Activated CD8-positive, alpha-beta memory T cell treated with anti-CD3 and anti-CD28 coated beads, Interleukin-2, amount 50 U/mL, for 48 hours (primary cell): Measurements from ENCODE around the gene SCPEP1.
"Not testable (repeated sequence)": the region's sequence is repeated elsewhere in the genome, so short reads cannot be mapped to it uniquely, and the experiment has no call there.

Experiments
- DNase-seq: peaks from one replicate; pipeline ENCODE4 v3.0.0-alpha.2; 2020

SCPEP1 gene

DNA sequence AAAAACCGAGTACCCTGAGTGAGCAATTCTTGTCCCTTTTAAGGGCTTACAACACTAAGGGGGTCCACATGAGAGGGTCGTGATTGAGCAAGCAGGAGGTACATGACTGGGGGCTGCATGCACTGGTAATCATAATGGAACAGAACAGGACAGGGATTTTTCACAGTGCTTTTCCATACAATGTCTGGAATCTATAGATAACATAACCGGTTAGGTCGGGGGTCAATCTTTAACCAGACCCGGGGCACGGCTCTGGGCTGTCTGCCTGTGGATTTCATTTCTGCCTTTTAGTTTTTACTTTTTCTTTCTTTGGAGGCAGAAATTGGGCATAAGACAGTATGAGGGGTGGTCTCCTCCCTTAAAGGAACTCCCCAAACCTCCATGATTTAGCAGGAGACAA lies 12.2 kb upstream of the SCPEP1 start:
- not testable (repeated sequence) for DNase-seq

DNA sequence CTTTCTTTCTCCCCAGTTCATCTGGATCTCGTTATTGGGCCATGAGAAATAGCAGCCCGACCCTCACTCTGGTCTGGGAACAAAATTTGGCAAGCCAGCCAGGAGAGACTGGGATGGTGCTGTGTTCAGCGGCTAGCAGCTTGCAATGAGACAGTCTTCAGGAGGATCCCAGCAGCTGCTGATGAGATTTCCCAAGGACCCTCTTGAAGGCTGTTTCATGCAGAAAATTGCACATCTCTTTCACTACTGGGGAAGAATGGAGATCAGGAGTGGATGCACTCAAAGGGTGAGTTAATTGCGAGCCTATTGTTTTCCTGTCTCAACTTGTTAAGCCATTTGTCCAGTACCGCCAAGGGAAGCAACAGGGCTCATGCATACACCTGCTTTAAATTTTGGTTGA lies 11.6 kb upstream of the SCPEP1 start:
- no peak for DNase-seq

DNA sequence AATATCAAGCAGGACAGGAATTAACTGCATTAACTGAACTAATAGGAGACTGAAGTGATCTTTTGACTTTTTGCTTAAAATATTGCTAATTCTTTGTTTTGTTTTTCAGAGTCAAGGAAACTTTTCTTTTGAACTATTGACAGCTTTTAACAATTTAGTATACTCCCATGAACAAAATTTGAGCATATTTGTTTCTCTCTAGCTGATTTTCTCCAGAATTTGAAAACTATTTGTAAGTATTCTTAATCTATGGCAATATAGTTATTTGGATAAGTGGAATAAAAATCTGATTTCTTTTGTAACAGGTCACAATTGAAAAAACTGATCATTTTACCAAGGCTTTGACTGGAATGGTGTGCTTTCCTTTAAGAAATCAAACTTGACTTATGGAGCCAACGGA lies 7.0 kb upstream of the SCPEP1 start:
- no peak for DNase-seq

DNA sequence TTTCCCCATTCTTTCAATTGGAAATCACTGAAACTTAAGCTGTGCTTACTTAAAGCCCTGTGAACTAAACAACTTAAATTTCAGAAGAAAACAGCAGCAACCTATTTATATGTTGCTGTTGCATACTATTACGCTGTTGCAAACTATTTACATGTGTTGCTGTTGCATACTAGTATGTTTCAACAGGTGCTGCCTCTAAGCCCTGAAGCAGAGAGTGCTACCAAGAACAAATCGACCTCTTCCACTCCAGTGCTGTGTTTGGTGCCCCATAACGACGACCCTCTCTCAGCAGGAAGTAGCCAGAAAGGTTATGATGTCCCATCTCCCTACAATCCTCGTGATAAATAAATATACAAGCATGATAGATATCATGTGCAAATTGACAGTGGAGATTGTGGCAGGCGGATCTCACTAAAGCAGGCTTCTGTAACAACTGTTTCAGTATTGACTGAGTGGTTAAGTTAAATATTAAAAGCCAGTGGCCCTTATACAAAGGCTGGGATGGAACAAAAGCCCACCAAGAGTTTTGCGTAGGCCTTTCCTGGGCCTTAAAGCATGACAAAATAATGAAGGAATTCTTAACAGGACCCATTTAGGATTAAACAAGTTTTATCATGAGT lies 5.7 kb upstream of the SCPEP1 start:
- DNase-seq = no peak

DNA sequence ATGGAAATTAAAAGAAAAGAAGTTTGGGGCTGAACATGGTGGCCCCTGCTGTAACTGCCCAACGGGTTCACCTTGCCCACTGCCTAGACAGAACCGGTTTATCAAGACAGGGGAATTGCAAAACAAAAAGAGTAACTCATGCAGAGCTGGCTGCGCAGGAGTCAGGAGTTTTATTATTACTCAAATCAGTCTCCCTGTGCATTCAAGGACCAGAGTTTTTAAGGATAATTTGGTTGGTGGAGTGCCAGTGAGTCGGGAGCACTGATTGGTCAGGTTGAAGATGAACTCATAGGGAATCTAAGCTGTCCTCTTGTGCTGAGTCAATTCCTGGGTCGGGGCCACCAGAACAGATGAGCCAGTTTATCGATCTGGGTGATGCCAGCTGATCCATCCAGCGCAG lies 4.4 kb upstream of the SCPEP1 start:
- DNase-seq = no peak

DNA sequence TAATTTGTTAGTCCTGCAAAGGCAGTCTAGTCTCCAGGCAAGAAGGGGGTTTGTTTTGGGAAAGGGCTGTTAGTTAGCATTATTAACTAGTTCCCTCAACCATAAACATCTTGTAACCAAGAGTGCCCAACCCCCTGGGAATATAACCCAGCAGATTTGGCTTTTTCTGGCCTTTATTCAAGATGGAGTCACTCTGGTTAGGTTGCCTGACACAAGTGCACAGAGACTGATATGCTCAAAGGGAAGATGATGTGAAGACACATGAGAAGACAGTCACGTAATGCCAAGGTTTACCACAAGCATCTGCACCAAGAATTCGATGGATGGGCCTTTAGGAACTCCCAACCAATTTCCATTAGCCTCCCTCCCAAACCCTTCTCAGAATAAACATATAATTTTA lies 3.9 kb upstream of the SCPEP1 start:
- DNase-seq = no peak

DNA sequence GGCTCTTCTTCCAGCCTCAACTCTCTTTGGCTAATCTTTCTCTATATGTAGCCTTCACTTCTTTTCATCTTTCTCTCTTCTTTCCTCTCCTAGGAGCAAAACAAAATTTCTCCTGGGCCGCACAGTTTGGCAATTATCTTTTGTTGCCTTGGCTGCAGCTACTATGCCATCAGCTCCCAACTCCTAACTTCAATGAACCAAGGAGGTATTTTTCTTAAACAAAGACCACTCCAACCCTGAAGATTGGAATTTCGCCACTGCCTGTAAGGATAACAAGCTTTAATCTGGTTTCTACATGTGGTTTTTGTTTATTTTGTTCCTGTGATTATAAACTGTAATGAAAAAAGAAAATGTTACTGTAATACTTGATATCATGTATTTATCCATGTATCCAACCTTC lies 2.3 kb upstream of the SCPEP1 start:
- no peak for DNase-seq

DNA sequence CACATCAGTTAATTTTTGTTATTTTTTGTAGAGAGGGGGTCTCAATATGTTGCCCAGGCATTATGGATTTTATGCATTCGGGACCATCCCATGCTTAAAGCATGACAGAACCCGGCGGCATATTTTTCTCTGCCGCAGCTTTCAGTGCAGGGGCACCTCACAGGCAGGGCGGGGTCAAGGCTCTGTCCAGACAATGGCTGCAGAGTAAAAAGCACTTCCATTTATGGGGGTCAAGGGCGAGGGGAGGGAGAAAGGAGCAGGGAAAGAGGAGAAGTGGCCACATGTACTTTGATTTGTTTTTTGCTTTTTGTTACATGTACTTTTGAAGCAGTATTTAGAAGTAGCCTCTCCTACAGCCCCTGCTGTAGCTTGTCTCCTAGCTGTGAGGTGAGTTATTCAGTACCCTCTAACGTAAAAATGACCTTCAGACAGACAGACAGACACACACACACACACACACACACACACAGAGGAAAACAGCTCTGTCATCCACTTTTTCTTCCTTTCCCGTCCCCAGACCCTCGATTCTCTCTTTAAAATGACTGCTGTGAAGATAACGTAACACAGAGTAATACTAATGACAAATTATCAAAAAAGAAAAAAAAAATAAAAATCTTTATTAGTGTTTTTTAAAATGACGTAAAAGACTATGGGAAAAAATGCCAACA lies 856 bp upstream of the SCPEP1 start:
- DNase-seq = no peak

DNA sequence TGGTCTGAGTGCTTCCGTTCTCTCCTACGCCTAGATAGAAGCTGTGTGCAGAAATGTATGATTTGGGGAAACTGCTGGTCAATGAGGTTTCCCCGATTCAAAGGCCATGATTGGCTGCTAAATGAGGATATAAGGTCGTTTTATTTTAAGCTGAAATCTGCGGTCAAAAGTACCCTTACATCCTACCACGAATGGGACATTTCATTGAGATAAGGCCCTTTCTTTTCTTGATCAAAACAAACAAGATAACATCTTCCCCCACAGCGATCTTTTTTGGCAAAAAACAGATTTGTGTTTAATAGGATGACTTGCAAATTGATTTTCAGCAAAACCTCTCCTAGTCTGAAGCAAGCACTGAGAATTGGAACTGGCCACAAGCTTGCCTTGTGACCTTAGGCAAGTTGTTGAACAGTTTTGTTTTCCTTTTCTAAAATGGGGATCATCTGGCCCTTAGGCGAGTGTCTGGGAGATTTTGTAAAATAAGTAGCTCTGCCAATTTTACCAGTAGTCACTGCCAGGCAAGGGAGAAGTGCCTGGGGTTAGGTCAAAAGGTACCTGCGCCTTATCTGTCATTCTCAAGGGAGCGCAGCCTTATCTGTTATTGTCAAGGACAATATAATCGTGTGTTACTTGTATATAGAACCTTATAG lies 635 bp downstream of the SCPEP1 start:
- no peak for DNase-seq

DNA sequence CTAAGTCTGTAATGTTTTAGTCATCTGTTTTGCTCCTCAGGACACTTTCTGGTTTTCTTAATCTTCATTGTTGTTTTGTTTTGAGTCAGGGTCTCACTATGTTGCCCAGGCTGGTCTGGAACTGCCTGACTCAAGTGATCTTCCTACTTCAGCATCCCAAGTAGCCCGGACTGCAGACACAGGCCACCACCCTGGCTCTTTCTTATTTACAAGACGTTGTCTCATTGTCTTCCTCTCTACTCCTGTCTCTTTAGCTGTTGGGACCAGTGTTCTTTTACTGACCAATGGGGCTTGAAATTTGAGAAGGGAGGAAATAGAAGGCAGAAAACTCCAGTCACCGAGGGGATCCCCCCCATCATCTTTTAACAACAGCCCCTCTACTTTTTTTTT lies 1.2 kb downstream of the SCPEP1 start:
- no peak for DNase-seq

DNA sequence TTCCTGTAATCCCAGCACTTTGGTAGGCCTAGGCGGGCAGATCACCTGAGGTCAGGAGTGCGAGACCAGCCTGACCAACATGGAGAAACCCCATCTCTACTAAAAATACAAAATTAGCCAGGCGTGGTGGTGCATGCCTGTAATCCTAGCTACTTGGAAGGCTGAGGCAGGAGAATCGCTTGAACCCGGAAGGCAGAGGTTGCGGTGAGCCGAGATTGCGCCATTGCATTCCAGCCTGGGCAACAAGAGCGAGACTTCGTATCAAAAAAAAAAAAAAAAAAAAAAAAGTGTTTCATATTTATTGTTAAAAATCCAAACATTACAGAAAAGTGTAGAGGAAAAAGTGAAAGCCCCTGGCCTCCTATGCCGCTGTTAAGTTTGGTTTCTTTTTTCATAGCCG lies 2.6 kb downstream of the SCPEP1 start:
- not testable (repeated sequence) for DNase-seq

DNA sequence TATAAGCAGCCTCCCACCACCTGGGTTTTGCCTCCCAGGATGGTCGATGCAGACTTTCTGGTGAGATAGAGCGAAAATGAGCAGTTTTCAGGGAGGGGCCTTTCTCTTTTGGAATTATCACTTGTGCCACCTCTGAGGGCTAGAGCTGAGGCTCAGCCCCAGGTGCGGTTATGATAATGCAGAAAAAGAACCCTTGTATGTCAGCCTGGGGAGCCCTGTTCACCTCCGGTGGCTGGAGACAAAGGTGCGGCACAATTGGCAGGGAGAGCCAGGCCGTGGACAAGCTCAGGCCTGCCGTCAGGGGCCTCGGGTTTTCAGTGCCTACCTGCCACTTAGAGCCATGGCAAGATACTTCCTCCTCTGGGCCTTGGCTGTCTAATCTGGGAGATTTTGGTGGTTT lies 4.4 kb downstream of the SCPEP1 start:
- DNase-seq = no peak

DNA sequence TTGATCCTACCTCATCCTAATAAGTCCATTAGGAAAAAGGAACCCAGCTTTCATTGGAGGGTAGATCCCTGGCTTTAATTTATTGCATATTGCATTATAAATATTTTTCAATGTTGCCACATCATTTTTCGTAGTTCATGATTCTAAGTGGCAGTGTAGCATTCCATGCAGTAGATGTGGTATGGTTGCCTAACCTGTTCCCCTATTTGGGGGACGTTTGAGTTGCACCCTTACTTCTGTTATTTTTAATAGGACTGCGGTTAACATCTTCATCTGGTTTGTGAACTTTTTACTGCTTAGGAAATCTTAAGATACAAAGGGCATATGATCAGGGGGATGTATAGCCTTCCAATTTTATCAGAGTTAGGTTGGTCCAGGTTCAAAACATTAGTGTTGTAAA lies 5.4 kb downstream of the SCPEP1 start:
- DNase-seq = no peak

DNA sequence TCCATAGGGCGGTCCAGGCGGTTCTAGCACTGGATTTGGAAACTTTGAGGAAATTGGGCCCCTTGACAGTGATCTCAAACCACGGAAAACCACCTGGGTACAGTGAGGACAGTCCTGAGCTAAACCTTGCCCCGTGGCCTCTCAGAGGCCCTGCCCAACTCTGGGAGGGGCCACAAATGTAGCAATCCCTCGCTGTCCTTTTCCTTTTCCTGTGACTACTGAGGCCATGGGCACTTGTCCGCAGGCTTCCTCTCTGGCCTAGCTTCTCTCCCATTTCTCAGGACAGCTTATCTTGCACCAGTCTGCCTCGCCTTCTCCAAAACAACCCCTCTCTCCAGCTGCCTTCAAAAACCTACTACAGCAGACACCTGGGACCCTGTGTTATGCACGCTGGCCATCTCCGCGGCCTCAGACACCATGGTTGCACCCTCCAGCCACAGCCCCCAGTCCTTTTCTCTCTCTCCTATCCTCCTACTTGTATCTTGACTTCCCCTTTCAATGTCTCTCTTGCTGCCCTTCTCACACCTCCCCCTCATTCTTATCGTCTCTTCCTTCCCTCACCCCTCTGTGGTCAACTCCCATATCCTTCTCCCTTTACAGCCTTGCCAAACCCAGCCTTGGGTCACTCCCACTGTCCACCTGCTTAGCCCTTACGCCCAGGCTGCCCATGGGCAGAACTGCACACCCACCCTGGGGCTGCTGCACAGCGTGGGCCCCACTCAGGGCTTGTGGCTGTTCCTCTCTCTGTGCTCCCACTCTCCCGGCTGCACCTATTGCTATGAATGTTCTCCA lies 7.6 kb downstream of the SCPEP1 start:
- DNase-seq = no peak

DNA sequence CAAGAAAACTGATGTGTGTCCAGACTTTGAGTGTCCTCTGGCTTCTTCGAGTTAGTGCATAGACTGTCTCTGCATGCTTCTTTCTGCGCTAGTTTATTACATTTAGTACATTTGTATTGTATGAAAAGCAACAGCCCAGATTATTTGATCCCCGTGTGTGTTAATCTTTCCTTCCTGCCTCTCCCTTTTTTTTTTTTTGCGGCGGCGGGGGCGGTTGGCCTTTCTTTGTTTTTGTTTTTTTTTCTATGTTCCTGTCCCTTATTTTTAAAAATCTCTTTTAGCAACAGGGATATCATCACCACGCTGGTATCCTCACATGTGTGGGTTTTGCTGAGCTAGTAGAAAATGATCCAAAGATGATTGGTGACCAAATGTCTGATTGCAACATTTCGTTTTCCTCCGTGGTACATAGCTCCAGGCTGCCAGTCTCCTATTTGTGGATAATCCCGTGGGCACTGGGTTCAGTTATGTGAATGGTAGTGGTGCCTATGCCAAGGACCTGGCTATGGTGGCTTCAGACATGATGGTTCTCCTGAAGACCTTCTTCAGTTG lies 9.4 kb downstream of the SCPEP1 start:
- no peak for DNase-seq

DNA sequence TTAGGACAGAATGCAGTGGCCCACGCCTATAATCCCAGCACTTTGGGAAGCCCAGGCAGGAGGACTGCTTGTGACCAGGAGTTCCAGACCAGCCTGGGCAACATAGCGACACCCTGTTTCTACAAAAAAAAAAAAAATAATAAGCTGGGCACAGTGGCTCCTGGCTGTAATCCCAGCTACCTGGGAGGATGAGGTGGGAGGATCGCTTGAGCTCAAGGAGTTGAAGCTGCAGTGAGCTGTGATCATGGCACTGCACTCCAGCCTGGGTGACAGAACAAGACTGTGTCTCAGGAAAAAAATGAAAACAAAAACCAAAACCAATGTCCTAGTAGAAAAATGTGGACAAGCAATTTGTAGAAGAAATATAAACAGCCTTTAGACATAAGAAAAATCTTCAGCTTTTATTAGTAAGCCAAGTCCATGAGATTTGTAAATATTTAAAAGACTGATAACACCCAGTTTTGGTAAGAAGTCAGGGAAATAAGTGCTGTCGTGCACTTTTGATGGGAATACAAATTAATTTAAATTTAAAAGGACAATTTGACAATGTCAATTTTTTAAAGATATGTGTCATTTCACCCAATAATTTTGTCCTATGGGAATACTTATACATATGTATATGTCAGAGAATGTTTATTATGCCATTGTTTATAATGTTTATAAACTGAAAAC lies 11.1 kb downstream of the SCPEP1 start:
- no peak for DNase-seq

DNA sequence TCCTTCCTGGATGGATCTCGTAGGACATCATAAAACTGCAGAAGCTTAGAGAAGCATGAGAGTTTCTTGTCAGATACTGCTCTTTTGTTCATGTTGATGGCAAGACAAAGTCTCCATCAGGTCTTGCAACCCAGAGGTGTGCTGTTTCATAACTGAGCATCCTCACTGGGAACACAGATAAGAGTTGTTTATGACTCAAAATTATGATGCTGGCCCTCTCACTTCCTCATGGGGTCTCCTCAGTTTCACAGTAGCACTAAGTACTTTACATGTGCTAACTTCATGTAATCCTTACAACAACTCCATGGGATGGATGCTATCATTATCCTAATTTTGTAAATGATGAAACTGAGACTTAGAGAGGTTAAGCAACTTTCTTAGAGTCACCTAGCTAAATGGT lies 14.4 kb downstream of the SCPEP1 start:
- DNase-seq = no peak

DNA sequence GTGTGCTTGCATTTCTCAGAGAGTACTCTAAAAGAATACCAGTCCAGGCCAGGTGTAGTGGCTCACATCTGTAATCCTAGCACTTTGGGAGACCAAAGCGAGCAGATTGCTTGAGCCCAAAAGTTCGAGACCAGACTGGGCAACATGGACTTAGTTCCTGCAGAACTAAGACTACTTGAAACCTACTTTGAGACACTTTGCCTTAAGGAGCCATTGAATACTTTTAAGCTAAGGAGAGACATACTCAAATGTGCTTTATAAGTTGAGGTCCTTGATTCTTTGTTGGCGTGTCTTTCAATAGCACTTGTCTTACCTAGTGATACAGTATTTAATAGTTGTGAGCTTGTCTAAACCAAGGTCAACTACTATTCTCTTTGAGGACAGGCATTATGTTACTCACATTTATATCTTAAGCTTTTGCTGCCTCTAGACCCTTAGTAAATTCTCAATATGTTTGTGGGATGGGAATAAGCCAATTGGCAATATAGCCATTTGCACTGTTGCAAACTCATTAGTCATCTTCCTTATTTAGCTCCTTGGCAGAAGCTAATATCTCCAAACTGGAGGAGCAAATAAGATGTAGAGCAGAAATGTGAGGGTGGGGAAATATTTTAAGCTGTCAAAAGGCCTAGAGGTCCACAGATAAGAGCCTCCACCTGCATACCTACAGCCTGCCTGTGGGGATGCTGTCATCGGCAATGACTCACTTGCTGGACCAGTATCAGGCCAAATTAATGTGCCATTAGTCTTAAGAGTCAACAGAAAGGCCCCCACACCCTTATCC lies 16.3 kb downstream of the SCPEP1 start:
- DNase-seq = no peak

DNA sequence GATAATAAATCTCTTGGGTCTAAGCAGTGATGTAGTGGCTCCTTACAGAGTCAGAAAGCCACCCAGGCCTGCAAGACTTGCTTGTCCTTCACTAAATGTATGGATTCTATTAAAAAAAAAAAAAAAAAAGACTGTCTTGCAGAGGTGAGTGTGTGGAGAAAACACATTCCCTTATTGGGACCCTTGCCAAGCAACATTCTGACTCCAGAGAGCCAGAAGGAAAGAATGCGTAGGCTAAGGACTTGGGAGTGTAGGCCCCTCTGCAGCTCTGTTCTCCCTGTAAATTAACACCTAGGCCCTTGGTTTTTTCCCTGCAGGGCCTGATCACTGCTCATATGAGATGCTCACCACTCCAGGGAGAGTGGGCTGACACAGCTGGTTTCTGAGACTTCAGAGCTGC lies 17.8 kb downstream of the SCPEP1 start:
- DNase-seq = no peak

DNA sequence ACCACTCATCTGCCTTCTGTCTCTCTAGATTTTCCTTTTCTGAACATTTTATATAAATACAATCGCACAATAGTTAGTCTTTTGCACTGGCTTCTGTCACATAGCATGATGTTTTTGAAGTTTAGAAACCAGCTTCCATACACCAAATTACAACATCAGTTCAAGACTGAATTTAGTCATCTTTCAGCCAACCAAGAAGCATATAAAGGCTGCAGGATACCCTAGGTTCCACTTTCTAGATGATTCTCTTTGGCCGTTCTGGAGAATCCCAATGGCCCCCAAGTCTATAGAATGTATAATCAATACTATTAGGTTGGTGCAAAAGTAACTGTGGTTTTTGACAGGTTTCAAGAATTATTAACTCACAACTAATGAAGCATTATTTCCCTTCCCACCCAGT lies 19.4 kb downstream of the SCPEP1 start:
- no peak for DNase-seq

DNA sequence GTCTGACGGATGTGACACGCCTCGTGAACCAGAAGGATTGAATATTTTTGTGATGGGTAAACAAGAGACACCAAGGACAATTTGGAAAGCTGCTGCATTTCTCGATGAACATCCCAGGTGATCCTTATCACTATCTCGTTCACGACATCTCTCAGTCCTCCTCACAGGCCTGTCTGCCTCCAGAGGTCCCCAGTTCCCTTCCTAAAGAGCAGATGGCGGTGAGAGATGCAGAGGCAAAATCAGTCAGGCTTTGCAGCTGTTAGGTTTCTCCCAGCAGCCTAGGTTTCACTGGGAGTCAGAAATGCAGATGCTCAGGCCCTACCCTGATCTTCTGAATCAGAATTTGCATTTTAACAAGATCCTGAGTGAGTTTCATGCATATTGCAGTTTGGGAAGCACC lies 23.6 kb downstream of the SCPEP1 start:
- no peak for DNase-seq

DNA sequence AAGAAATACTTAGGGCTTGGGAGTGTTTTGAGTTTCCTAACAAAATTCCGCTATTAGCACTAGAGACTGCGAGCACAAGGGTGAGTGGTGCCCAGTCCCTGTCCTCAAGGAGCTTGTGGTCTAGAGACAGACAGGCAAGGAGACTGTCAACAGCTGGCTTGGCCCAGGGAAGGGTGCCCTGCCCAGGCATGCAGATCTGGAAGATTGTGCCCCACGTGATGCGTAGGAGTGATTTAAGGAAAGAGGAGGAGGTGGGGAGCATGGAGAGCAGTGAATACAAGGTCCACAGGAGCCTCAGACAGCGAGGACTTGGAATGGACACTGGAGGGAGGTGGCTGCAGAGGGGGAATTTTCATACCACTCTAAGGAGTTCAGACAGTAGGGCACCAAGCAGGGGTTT lies 25.0 kb downstream of the SCPEP1 start:
- DNase-seq = no peak
